Measurements from ENCODE around the gene DCAF5. TPM values are rescaled to one million over a fixed set of nuclear protein-coding genes. Genes with fewer than 3 reads are reported as not detected.

Gene DCAF5
- total RNA-seq, 2 experiments from 2014 or later: 39.9 to 45.4 TPM

DNA sequence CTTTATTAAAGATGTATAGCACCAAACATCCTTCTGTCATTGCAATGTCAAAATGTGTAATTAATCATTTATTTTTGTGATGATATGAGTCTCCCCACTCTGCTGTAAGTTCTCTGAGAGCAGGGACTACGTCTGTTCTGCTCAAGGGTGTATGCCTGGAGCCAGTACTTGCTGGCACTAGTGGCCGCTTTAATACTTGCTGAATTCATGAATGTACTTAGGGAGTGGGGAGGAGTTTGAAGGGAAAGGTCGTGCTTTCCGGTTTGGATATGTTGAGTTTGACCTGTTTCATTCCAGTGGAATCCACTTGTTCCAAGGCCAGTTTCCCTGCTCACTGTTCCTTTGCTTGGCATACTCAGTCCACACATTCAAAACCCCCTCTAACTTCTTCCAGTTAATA lies 1.9 kb upstream of the DCAF5 start:
- DNase-seq (no peak), ATAC-seq (no peak)
- Mint-ChIP-seq H3K4me3 (no peak overlapping the region), H3K9me3 (ENCODE audit: low read depth) (no peaks in the 10 kb centered on the region), H3K27ac (no peak overlapping the region), H3K27me3 (peaks cover 32% of the 10 kb centered on the region), H3K36me3 (peaks cover 5% of the 10 kb centered on the region), H3K4me1 (peaks cover 19% of the 10 kb centered on the region)
- CTCF ChIA-PET: no interaction called here

DNA sequence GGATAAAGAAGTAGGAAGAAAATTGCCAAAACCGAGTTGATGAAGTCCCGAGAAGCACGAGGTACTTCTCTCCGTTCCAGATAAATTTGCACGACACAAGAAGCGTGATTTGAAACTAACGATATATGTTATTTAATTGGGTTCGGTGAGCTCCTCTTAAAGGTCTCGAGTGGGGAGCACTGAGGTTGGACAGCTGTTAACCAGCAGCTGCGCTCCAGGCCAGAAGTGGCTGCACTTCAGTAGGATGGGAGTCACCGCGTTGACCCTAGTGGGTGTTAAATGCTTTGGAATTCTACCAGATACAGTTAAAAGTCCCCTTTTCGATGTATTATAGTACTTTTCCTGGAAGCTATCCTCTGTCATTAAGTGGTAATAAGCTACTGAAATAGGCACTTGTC lies 953 bp upstream of the DCAF5 start:
- peak overlapping the region; percentile 84 for H3K27ac Mint-ChIP-seq
- no peak for DNase-seq

DNA sequence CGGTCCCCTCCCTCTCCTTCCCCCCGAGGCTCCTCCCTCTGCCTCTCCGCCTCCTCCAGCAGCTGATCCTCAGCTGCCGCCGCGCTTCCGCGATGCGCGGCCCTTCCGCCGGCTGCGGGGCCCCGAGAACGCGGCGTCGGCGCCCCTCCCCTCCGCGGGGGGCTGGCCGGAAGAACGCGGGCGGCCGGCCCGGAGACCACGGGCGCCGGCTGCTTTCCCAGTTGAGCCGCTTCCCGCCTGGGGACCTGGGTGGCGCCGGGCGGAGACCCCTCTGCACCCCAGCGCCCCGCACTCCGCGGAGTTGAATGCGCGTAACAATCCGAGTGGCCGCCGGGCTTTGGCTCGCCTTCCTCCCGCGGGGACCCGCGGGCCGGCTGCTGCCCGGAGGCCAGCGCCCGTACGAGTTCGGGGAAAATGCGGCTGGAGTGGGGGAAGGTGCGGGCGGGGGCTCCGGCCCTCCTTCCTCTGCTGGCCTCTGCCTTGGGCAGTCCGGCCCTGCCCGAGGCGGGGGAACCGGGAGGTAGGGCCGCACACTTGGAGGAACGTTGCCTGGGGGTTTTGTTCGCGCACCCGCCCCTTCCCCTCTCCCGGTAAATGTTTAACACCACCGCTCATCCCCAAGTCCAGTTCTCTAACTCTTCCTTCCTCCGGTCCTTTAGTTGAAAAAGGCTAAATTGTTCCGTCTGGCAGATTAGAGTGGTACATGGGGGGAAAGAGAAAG lies 393 bp upstream of the DCAF5 start:
- H3K36me3 Mint-ChIP-seq: peaks cover 16% of the 10 kb centered on the region
- H3K27me3 Mint-ChIP-seq: peaks cover 23% of the 10 kb centered on the region
- CTCF ChIA-PET: interaction anchor here (0.9 to 1.2 kb wide), 3 partner anchors 24 to 245 kb away, joined by 3 read pairs; partner anchors contain the start of genes ERH and SLC39A9
- H3K27ac Mint-ChIP-seq: peak overlapping the region; percentile 93
- no peak for DNase-seq
- peak overlapping the region; percentile 83 for H3K4me3 Mint-ChIP-seq
- peaks cover 27% of the 10 kb centered on the region for H3K4me1 Mint-ChIP-seq
- ATAC-seq: peak; percentile 94
- no peaks in the 10 kb centered on the region for H3K9me3 Mint-ChIP-seq (ENCODE audit: low read depth)

More for the DNA sequence above, 953 bp upstream of the DCAF5 start:
- CTCF ChIA-PET: interaction anchor here (0.8 to 1.2 kb wide), 2 partner anchors 24 to 244 kb away, joined by 3 to 4 read pairs; partner anchors contain the start of gene ERH
- H3K4me1 Mint-ChIP-seq: peaks cover 23% of the 10 kb centered on the region
- H3K9me3 Mint-ChIP-seq (ENCODE audit: low read depth): no peaks in the 10 kb centered on the region
- ATAC-seq: no peak
- H3K4me3 Mint-ChIP-seq: peak overlapping the region; percentile 83
- H3K27me3 Mint-ChIP-seq: peaks cover 27% of the 10 kb centered on the region
- H3K36me3 Mint-ChIP-seq: peaks cover 11% of the 10 kb centered on the region

DNA sequence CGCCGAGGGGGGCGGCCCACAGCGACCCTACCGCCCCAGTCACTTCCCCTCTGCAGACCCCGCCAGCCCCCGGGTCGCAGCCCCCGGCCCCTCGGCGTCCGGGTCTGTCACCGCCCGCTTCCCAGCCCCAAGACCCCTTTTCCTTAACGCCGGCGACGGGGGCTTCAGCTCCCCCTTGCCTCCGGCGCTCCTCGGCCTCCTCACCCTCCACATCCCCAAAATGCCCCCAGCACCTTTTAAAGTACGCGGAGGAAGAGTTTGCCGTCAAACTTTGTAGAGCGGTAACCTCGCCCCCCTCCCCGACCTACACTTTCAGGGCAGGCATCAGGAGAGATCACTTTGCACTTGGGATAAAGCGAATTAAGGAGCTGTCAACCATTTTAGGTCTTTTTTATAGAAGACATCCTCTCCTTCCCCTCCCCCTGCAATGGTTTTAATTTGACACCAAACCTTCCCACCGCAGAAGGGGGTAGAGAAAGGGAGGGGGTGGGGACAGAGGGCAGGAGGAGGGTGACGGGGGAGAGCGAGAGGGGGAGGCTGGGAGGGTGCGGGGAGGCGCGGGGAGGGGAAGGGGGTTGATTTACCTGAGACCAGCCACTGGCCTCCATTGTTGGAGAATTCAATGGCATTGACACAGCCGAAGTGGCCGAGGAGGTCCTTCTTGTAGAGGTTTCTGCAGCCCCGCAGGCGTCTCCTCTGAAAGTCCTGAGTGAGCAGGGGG lies 578 bp downstream of the DCAF5 start:
- peaks cover 18% of the 10 kb centered on the region for H3K27me3 Mint-ChIP-seq
- H3K36me3 Mint-ChIP-seq: peaks cover 20% of the 10 kb centered on the region
- DNase-seq (peak; percentile 73), ATAC-seq (peak; percentile 20)
- CTCF ChIA-PET: interaction anchor here (0.6 to 2.1 kb wide), 7 partner anchors 12 to 246 kb away, joined by 3 to 5 read pairs (median 3); partner anchors contain the start of genes ERH and SLC39A9
- H3K9me3 Mint-ChIP-seq (ENCODE audit: low read depth): no peaks in the 10 kb centered on the region
- H3K4me3 Mint-ChIP-seq: peak overlapping the region; percentile 83
- peak overlapping the region; percentile 93 for H3K27ac Mint-ChIP-seq
- H3K4me1 Mint-ChIP-seq: peaks cover 35% of the 10 kb centered on the region

DNA sequence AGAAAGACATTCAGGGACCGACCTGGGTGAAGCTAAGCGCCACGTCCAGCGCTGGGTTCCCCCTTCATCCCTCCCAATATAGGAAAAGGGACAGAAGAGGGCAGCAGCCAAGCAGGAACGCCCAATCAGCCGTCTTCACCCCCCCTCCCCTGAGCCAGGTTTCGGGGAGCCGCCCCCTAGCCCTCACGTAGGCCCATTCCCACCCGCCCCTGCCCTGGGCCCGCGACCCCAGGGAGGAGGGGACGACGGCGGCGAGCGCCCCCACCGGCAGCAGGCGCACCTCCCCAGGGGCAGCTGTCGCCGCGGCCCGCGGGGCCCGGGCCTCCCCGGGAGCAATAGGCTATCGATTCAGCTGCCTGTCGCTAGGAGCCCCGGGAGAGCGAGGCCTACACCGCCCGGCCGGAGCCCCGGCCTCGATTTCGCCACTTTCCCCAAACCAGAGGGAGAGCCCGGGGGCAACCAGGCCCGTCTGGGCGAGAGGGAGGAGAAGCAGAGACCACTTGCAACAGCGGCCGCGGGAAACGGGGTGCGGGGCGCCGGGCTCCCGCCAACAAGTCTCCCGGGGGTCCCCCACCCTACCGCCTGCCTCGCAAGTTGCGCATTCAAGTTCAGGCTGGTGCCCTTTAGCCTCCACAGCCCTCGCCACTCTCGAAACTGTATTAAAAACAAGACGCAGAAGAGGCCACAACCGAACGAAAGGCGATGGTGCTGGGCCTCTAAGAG lies 1.3 kb downstream of the DCAF5 start:
- Mint-ChIP-seq H3K27me3 (peaks cover 16% of the 10 kb centered on the region), H3K4me3 (peak overlapping the region; percentile 83)
- peak; percentile 65 for ATAC-seq

DNA sequence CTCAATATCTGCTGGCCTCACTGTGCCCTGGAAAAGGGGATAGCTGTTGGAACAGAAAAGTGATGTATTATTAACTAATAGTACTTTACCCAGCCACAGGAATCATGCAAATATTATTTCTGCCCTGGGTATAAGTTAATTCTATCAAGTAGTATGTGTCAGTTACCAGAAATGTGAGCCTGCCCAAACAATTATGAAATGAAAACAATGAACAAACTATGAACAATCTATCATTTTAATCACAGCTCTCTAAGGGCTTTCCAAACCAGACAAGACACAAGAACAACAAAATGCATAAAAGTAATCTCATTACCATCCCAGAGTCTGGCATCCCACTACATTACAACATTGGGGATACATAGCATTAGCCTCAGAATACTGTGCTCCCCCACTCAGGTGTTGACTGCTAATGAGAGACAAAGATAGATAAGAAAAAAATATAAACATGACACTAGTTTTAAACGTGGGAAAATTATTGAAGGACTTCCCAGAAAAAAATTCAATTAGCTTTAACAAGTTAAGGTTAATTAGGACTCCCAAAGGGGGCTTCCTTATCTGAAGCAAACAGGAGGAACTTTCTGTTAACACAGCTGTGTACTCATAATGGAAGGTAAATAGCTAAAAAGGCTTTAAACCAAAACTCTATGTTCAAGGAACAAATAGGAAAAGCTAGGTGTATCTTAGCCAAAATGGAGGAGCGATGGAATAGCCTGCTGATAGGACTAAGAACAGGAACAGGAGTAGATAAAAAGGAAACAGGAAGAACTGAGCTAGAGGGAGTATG lies 3.3 kb downstream of the DCAF5 start:
- DNase-seq (no peak), ATAC-seq (no peak)
- Mint-ChIP-seq H3K9me3 (ENCODE audit: low read depth) (no peaks in the 10 kb centered on the region), H3K4me3 (peak overlapping the region; percentile 25), H3K27me3 (peaks cover 4% of the 10 kb centered on the region), H3K4me1 (peaks cover 42% of the 10 kb centered on the region), H3K36me3 (peaks cover 24% of the 10 kb centered on the region), H3K27ac (no peak overlapping the region)
- CTCF ChIA-PET: interaction anchor here (1.1 to 2.1 kb wide), 6 partner anchors 12 to 306 kb away, joined by 3 to 6 read pairs (median 4); no protein-coding TSS in a partner anchor

More for the DNA sequence above, 1.3 kb downstream of the DCAF5 start:
- CTCF ChIA-PET: interaction anchor here (0.6 to 2.1 kb wide), 11 partner anchors 11 to 484 kb away, joined by 3 to 7 read pairs (median 3); no protein-coding TSS in a partner anchor
- H3K9me3 Mint-ChIP-seq (ENCODE audit: low read depth): no peaks in the 10 kb centered on the region
- peaks cover 22% of the 10 kb centered on the region for H3K36me3 Mint-ChIP-seq
- H3K4me1 Mint-ChIP-seq: peaks cover 37% of the 10 kb centered on the region
- peak overlapping the region; percentile 93 for H3K27ac Mint-ChIP-seq
- DNase-seq: peak; percentile 84

DNA sequence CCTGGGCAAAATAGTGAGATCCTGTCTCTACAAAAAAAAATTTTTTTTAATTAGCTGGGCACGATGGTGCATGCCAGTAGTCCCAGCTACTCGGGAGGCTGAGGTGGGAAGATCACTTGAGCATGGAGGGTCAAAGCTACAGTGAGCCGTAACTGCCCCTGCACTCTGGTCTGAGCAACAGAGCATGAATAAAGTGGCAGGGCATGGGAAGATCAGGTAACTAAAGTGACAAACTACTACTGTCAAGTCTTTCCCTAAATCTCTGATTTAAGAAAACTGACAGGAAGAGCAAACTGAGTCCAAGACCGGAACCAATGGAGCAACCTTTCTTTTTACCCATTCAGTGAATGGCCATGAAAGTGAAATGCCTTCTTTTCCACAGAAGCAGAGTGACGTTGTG lies 10.8 kb downstream of the DCAF5 start:
- Mint-ChIP-seq H3K9me3 (ENCODE audit: low read depth) (no peaks in the 10 kb centered on the region), H3K36me3 (peaks cover 9% of the 10 kb centered on the region), H3K27ac (no peak overlapping the region), H3K4me1 (peaks cover 17% of the 10 kb centered on the region), H3K27me3 (no peaks in the 10 kb centered on the region), H3K4me3 (no peak overlapping the region)
- DNase-seq (no peak), ATAC-seq (no peak)
- CTCF ChIA-PET: no interaction called here

DNA sequence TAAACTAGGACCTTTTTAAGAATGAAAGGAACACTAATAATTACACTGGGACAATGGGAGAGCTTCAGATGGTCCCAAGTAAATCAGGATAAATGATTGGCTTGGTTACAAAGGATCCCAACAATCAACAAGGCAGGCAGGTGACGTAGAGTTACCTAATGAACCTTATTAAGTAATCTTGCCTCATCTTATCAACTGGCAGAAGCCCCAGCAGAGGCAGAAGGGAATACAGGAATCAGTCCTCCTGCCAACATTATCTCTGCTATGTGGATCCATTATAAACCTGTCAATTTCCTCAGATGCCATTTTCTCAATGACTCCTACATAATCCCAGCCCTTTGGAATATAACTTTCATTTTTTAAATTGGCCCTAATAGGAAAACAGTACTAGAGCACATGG lies 11.4 kb downstream of the DCAF5 start:
- no peaks in the 10 kb centered on the region for H3K9me3 Mint-ChIP-seq (ENCODE audit: low read depth)

DNA sequence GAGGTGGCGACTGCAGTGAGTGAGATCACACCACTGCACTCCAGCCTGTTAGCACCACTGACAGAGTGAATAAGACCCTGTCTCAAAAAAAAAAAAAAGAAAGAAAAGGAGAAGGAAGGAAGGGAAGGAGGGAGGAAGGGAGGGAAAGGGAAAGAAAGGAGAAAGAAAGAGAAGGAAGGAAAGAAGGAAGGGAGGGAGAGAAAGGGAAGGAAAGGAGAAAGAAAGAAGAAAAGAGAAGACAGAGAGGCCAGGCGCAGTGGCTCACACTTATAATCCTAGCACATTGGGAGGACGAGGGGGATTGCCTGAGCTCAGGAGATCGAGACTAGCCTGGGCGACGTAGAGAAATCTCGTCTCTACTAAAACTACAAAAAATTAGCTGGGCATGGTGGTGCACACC lies 13.2 kb downstream of the DCAF5 start:
- no peak overlapping the region for H3K27ac Mint-ChIP-seq
- peaks cover 15% of the 10 kb centered on the region for H3K4me1 Mint-ChIP-seq
- no peak overlapping the region for H3K4me3 Mint-ChIP-seq
- CTCF ChIA-PET: interaction anchor here (0.9 to 1.6 kb wide), 3 partner anchors 8 to 11 kb away, joined by 3 to 5 read pairs (median 4); no protein-coding TSS in a partner anchor
- H3K36me3 Mint-ChIP-seq: peaks cover 9% of the 10 kb centered on the region
- H3K27me3 Mint-ChIP-seq: no peaks in the 10 kb centered on the region
- DNase-seq (no peak), ATAC-seq (no peak)
- no peaks in the 10 kb centered on the region for H3K9me3 Mint-ChIP-seq (ENCODE audit: low read depth)

More for the DNA sequence above, 11.4 kb downstream of the DCAF5 start:
- no peak overlapping the region for H3K4me3 Mint-ChIP-seq
- peaks cover 8% of the 10 kb centered on the region for H3K36me3 Mint-ChIP-seq
- DNase-seq (no peak), ATAC-seq (no peak)
- H3K4me1 Mint-ChIP-seq: peaks cover 18% of the 10 kb centered on the region
- CTCF ChIA-PET: interaction anchor here (1.1 kb wide), 1 partner anchor 256 kb away, joined by 3 read pairs; the partner anchor contains the start of gene ERH
- H3K27ac Mint-ChIP-seq: no peak overlapping the region
- H3K27me3 Mint-ChIP-seq: no peaks in the 10 kb centered on the region

DNA sequence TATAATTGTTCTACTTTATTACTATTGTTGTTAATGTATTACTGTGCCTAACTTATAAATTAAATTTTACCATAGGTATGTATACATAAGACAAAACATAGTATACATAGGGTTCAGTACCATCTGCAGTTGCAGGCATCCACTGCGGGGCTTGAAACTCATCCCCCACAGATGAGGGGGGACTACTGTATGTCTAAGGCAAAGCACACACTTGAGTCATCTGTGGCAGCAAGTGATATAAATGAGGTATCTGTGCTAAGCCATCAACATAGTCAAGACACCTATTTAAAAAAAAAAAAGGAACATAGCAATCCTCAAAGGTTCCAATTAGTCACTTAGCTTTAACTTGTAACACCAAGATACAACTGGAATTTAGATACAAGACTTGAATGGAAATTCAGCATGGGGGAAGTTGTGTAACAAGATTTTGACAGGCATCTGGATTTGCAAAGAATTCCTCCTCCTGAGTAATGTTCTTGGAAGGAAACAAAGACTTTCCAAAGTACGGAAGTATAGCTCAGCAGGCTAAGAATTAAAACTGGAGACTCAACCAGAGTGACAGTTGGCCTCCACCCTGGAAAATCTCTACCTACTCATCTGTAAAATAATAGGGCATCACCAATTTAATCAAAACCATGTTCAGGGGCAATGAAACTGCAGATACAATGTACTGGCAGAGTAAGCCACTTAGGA lies 14.9 kb downstream of the DCAF5 start:
- H3K4me1 Mint-ChIP-seq: peaks cover 21% of the 10 kb centered on the region
- no peak overlapping the region for H3K27ac Mint-ChIP-seq
- ATAC-seq (peak; percentile 30), DNase-seq (no peak)
- no peaks in the 10 kb centered on the region for H3K27me3 Mint-ChIP-seq
- H3K36me3 Mint-ChIP-seq: peaks cover 8% of the 10 kb centered on the region
- no peak overlapping the region for H3K4me3 Mint-ChIP-seq
- H3K9me3 Mint-ChIP-seq (ENCODE audit: low read depth): no peaks in the 10 kb centered on the region
- CTCF ChIA-PET: interaction anchor here (0.8 to 1.2 kb wide), 2 partner anchors 8 to 13 kb away, joined by 5 to 6 read pairs; no protein-coding TSS in a partner anchor

DNA sequence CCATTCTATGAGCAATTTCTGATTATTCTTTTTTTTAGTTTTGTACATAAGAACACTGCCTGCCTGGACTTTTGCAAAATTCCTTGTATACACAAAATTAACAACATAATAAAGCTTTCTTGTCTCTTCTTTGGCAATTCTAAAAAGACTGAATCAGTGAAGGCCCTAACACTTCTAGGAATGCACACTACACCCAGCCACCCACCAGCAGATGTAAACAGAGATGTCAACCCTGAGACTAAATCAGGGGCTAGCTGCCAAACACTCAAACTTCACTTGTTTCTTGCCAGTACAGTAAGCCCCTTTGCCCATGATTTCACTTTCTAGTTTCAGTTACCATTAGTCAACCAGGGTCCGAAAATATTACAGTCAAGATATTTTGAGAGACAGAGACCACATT lies 15.5 kb downstream of the DCAF5 start:
- Mint-ChIP-seq H3K27me3 (no peaks in the 10 kb centered on the region), H3K4me3 (no peak overlapping the region), H3K27ac (no peak overlapping the region), H3K36me3 (peaks cover 7% of the 10 kb centered on the region), H3K9me3 (ENCODE audit: low read depth) (no peaks in the 10 kb centered on the region), H3K4me1 (peaks cover 22% of the 10 kb centered on the region)
- ATAC-seq (no peak), DNase-seq (no peak)
- CTCF ChIA-PET: interaction anchor here (0.8 to 1.2 kb wide), 2 partner anchors 8 to 14 kb away, joined by 5 to 6 read pairs; no protein-coding TSS in a partner anchor

DNA sequence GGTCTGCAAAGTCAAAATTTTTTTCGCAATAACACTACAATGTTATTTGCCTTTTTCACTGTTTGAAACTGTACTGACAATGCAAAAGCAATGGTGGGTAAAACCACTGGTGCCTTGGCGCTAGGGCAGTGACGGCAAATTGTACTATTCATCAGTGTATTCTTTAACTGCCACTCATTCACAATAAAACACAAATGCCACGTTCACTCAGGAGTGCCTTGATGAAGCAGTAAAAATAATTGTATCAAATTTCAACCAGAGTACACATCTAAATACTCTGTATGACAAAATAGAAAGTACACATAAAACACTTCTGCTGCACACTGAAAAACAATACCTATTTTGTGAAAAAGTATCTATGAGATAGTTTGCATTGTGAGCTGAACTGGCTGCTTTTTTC lies 17.8 kb downstream of the DCAF5 start:
- H3K27ac Mint-ChIP-seq: no peak overlapping the region
- DNase-seq (no peak), ATAC-seq (no peak)
- no peak overlapping the region for H3K4me3 Mint-ChIP-seq
- H3K9me3 Mint-ChIP-seq (ENCODE audit: low read depth): no peaks in the 10 kb centered on the region
- H3K4me1 Mint-ChIP-seq: peaks cover 30% of the 10 kb centered on the region
- CTCF ChIA-PET: interaction anchor here (0.6 kb wide), 1 partner anchor 117 kb away, joined by 3 read pairs; no protein-coding TSS in a partner anchor
- no peaks in the 10 kb centered on the region for H3K27me3 Mint-ChIP-seq
- peaks cover 5% of the 10 kb centered on the region for H3K36me3 Mint-ChIP-seq

Data from activated CD8-positive, alpha-beta memory T cell treated with anti-CD3 and anti-CD28 coated beads, Interleukin-2, amount 10 ng/mL, durations not matched to agents 7 days and 5 days (primary cell).